HepG2 (cell line): Measurements from ENCODE around the gene SPACA4.

Experiments used
- BHLHE40 ChIP-seq: IDR thresholded peaks from 2 replicates; pipeline ENCODE4 v1.6.1; 2011; ENCODE audit warnings: low read length, improper control_type of control experiment
- JUN ChIP-seq: sonication (generic); formaldehyde crosslinking; IDR thresholded peaks from 2 replicates; pipeline ENCODE4 v1.4.0; 2020; ENCODE audit warnings: mild to moderate bottlenecking, missing genetic modification reagents
- MTF1 ChIP-seq: sonication (generic); formaldehyde crosslinking; IDR thresholded peaks from 2 replicates; pipeline ENCODE4 v1.5.0; 2020; ENCODE audit warnings: missing genetic modification reagents
- POLR2A ChIP-seq, 2 experiments: IDR thresholded peaks; 2 replicates each; pipeline ENCODE4 v1.6.1; 2011; ENCODE audit warnings: low read depth in 2 of 2, low read length in 2 of 2, mild to moderate bottlenecking in 1 of 2, moderate library complexity in 1 of 2; ENCODE audit not compliant: insufficient read depth in 1 of 2
- POLR2AphosphoS2 ChIP-seq: IDR thresholded peaks from 2 replicates; pipeline ENCODE4 v1.6.1; 2011; ENCODE audit warnings: low read depth, low read length, improper control_type of control experiment
- RARG ChIP-seq: sonication (generic); formaldehyde crosslinking; IDR thresholded peaks from 2 replicates; pipeline ENCODE4 v1.4.0; 2020; ENCODE audit warnings: low read depth, mild to moderate bottlenecking, missing genetic modification reagents
- RBM22 ChIP-seq: fragments of 200-400 bp; formaldehyde crosslinking; optimal IDR thresholded peaks from 2 replicates; pipeline ENCODE3; 2017; ENCODE audit warnings: mild to moderate bottlenecking, low read length, moderate library complexity
- SRSF9 ChIP-seq: fragments of 200-400 bp; formaldehyde crosslinking; IDR thresholded peaks from 2 replicates; pipeline ENCODE4 v1.6.1; 2018; ENCODE audit warnings: borderline replicate concordance, mild to moderate bottlenecking, low read depth, low read length; ENCODE audit not compliant: insufficient read depth, poor library complexity, severe bottlenecking
- ZNF431 ChIP-seq: sonication (generic); formaldehyde crosslinking; IDR thresholded peaks from 2 replicates; pipeline ENCODE4 v1.9.0; 2022; ENCODE audit warnings: missing genetic modification reagents, low read depth, mild to moderate bottlenecking, borderline replicate concordance
- ZNF609 ChIP-seq: sonication (generic); formaldehyde crosslinking; IDR thresholded peaks from 2 replicates; pipeline ENCODE4 v1.4.0; 2020; ENCODE audit warnings: mild to moderate bottlenecking, missing genetic modification reagents, borderline replicate concordance
- ZNF616 ChIP-seq: sonication (generic); formaldehyde crosslinking; IDR thresholded peaks from 2 replicates; pipeline ENCODE4 v1.5.0; 2020; ENCODE audit warnings: low read depth, mild to moderate bottlenecking, missing genetic modification reagents
- ZNF781 ChIP-seq: sonication (generic); formaldehyde crosslinking; IDR thresholded peaks from 2 replicates; pipeline ENCODE4 v1.5.1; 2020; ENCODE audit warnings: borderline replicate concordance, mild to moderate bottlenecking, missing genetic modification reagents; ENCODE audit errors: not compliant biosample characterization
- ZNF850 ChIP-seq: sonication (generic); formaldehyde crosslinking; conservative IDR thresholded peaks from 2 replicates; pipeline ENCODE4 v1.9.0; 2021; ENCODE audit warnings: mild to moderate bottlenecking, missing genetic modification reagents

DNA sequence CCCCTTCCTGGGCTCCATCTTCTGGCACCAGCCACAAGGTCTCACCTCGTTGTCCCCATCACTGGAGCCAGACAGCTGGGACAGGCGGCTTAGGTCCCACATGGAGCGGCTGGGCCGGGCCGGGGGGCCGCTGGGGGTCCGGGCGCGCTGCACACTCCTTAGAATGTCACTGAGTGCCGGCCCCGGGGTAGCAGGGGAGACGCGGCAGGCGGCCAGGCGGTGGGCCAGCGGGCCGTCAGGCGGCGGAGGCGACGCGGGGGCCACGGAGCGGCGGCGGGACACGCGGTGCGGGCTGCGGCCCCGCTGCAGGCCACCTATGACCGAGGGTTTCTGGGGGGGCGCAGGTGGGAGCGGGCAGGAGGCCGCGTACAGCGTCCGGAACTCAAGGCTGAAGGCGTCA lies 3.1 kb upstream of the SPACA4 start:
- no peak for TF ChIP-seq ZNF616 (CRISPR knock-in tag)
- no peak for TF ChIP-seq BHLHE40
- no peak for TF ChIP-seq JUN (CRISPR knock-in tag)
- TF ChIP-seq ZNF850 (CRISPR knock-in tag): no peak
- no peak for TF ChIP-seq POLR2AphosphoS2
- no peak for TF ChIP-seq ZNF781 (CRISPR knock-in tag)
- no peak for TF ChIP-seq ZNF431 (CRISPR knock-in tag)
- TF ChIP-seq POLR2A (IDR thresholded peaks at IDR 0.05; ENCODE audit: insufficient read depth in 1 of 2, low read depth in 2 of 2, low read length in 2 of 2): no peak
- no peak for TF ChIP-seq MTF1 (CRISPR knock-in tag)
- TF ChIP-seq ZNF609 (CRISPR knock-in tag): no peak
- TF ChIP-seq RBM22: no peak
- TF ChIP-seq RARG (CRISPR knock-in tag): no peak
- no peak for TF ChIP-seq SRSF9
